Central memory CD8-positive, alpha-beta T cell (primary cell): Measurements from ENCODE around the gene DHX9.
A peak's percentile ranks its signal among the peaks of the same experiment; 100 is the strongest.

Experiments used
- ATAC-seq: fragments of 150-1000 bp; cut with Tn5 transposase; replicated peaks from 2 replicates; pipeline ENCODE4 v1.10.0; 2022; ENCODE audit warnings: mild to moderate bottlenecking, moderate FRiP score, moderate number of reproducible peaks; ENCODE audit not compliant: poor library complexity, severe bottlenecking; ENCODE audit errors: extremely low read depth
- DNase-seq, 2 donors: peaks; one replicate each; pipeline ENCODE4 v3.0.0; 2021; ENCODE audit warnings: low spot score in 2 of 2
- H3K27ac Mint-ChIP-seq: one replicate; pipeline ENCODE4 v1.8.0; 2022; ENCODE audit warnings: low read depth, mild to moderate bottlenecking, moderate library complexity, mixed read lengths
- H3K27me3 Mint-ChIP-seq: one replicate; pipeline ENCODE4 v1.8.0; 2022; ENCODE audit warnings: mixed read lengths
- H3K36me3 Mint-ChIP-seq: one replicate; pipeline ENCODE4 v1.8.0; 2022; ENCODE audit warnings: mild to moderate bottlenecking, moderate library complexity, mixed read lengths; ENCODE audit not compliant: insufficient read depth
- H3K4me1 Mint-ChIP-seq: one replicate; pipeline ENCODE4 v1.8.0; 2022; ENCODE audit warnings: mixed read lengths
- H3K4me3 Mint-ChIP-seq: one replicate; pipeline ENCODE4 v1.8.0; 2022; ENCODE audit warnings: mild to moderate bottlenecking, moderate library complexity, mixed read lengths
- H3K9me3 Mint-ChIP-seq: one replicate; pipeline ENCODE4 v1.8.0; 2022; ENCODE audit warnings: mixed read lengths

The DHX9 gene

DNA sequence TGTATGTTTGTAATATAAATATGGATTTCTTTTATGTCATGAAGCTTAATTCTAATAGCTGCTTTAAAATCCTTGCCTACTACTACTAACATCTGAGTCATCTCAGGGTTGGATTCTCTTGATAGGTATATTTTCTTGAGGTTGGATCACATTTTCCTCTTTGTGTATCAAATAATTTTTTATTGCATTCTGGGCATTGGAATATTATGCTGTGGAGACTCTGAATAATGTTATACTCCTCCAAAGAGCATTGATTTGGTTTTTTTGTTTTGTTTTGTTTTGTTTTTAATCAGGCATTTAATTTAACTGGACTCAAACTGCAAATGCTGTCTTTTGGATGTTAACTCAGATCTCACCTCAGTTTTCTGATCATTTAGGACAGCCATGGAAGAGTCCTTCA lies 8.0 kb downstream of the DHX9 start:
- Mint-ChIP-seq H3K27me3 (no peaks in the 10 kb centered on the region), H3K36me3 (peaks cover 84% of the 10 kb centered on the region), H3K4me1 (peaks cover 71% of the 10 kb centered on the region), H3K27ac (peak overlapping the region; percentile 41), H3K9me3 (no peaks in the 10 kb centered on the region), H3K4me3 (peak overlapping the region; percentile 7)
- DNase-seq (no peak), ATAC-seq (no peak)

- Mint-ChIP-seq H3K4me3 (no peak overlapping the region), H3K36me3 (peaks cover 88% of the 10 kb centered on the region), H3K9me3 (no peaks in the 10 kb centered on the region), H3K27me3 (no peaks in the 10 kb centered on the region), H3K4me1 (peaks cover 57% of the 10 kb centered on the region), H3K27ac (no peak overlapping the region)
- ATAC-seq (no peak), DNase-seq (no peak)
Observed at GRCh38 chr1:182848736-182849135, 9.6 kb downstream of the DHX9 start.

GRCh38 chr1:182850319-182850718 lies 11.2 kb downstream of the DHX9 start:
- ATAC-seq (no peak), DNase-seq (no peak)
- H3K9me3 Mint-ChIP-seq, result no peaks in the 10 kb centered on the region
- H3K27ac Mint-ChIP-seq, result no peak overlapping the region
- peaks cover 89% of the 10 kb centered on the region for H3K36me3 Mint-ChIP-seq
- peaks cover 45% of the 10 kb centered on the region for H3K4me1 Mint-ChIP-seq
- H3K4me3 Mint-ChIP-seq, result no peak overlapping the region
- no peaks in the 10 kb centered on the region for H3K27me3 Mint-ChIP-seq

- Mint-ChIP-seq H3K9me3 (no peaks in the 10 kb centered on the region), H3K27ac (no peak overlapping the region), H3K4me3 (no peak overlapping the region), H3K27me3 (no peaks in the 10 kb centered on the region), H3K36me3 (peaks cover 90% of the 10 kb centered on the region), H3K4me1 (peaks cover 39% of the 10 kb centered on the region)
- ATAC-seq, result no peak
- DNase-seq, result no peak
Observed at GRCh38 chr1:182851825-182852224, 12.7 kb downstream of the DHX9 start.

DNA sequence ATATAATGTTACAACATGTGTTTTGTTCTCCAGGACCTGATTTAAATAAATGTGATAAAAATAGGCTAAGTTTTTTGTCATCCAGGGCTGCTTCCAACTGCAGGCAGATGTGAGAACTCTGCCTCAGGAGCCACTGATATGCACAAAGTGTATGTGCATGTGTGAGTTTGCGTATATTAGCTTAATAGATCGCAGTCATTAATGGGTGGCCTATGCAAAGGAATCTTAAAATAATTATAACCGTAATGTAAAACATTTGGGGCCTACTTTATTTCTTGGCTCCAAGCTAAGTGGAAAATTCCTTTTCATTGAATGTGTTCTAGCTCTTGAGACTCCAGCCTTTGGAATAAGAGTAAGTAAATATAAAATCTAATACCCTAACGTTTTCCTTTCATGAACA lies 16.8 kb downstream of the DHX9 start:
- Mint-ChIP-seq H3K36me3 (peaks cover 91% of the 10 kb centered on the region), H3K27me3 (no peaks in the 10 kb centered on the region), H3K4me3 (no peak overlapping the region), H3K4me1 (peaks cover 2% of the 10 kb centered on the region), H3K27ac (no peak overlapping the region), H3K9me3 (no peaks in the 10 kb centered on the region)
- DNase-seq (no peak), ATAC-seq (no peak)

DNA sequence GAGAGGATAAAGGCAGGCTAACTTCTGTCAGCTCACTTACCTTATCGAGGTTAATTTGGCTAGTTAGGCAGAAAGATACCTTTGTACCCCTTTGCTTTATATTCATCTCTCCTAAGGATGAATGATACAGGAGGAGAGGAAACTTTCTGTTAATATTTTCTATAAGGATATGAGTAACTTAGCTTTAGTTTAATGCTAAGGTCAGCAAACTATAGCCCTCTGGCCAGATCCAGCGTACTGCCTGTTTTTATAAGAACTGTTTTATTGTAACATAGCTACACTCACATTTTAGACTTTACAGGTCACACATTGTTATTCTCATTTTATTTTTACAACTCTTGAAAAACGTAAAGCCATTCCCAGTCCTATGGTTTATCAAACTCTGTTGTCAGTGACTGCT lies 18.1 kb downstream of the DHX9 start:
- peaks cover 94% of the 10 kb centered on the region for H3K36me3 Mint-ChIP-seq
- no peaks in the 10 kb centered on the region for H3K9me3 Mint-ChIP-seq
- ATAC-seq, result no peak

DNA sequence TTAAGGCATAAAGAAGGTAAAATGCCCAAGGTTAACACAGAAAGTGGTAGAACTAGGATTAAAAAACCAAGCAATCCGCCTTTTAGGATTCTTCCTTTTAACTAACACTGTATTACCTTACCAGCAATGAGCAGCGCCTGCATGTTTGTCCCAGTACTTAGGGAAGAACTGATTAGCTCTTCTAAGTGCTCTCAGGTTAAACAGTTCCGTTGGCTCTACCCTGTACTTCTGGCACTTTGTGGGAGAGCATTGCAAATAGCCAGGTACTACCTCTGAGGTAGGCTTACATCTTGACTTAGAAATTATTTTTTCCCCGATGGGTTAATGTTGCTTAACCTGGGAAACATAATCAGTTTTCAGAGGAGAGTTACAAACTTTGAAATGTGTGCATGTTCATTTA lies 21.5 kb downstream of the DHX9 start:
- no peak overlapping the region for H3K27ac Mint-ChIP-seq
- H3K9me3 Mint-ChIP-seq, result no peaks in the 10 kb centered on the region

More for the DNA sequence above, 18.1 kb downstream of the DHX9 start:
- no peak for DNase-seq
- Mint-ChIP-seq H3K4me1 (no peaks in the 10 kb centered on the region), H3K27me3 (no peaks in the 10 kb centered on the region), H3K27ac (no peak overlapping the region), H3K4me3 (no peak overlapping the region)

DNA sequence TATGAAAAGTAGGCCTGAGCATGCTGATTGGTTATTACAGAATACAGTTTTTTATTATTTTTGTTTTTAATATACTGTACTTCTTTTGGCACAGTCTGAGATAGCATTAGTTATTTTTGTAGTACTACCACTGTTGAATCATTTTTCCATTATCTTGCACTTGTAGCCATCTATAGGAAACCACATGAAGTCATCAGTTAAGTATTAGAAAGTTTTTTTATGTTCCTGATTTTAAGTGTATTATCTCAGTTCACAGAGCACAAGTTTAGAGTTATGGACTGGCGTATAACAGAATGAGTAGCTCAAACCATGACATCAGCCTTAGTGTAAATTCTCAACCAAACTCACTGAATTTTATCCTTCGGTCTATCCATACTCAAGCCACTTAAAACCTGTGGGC lies 22.8 kb downstream of the DHX9 start:
- DNase-seq (no peak), ATAC-seq (no peak)
- Mint-ChIP-seq H3K4me1 (peaks cover 11% of the 10 kb centered on the region), H3K36me3 (peaks cover 87% of the 10 kb centered on the region), H3K27me3 (no peaks in the 10 kb centered on the region), H3K4me3 (no peak overlapping the region), H3K9me3 (no peaks in the 10 kb centered on the region), H3K27ac (peak overlapping the region; percentile 71)

More for the DNA sequence above, 21.5 kb downstream of the DHX9 start:
- Mint-ChIP-seq H3K4me3 (no peak overlapping the region), H3K27me3 (no peaks in the 10 kb centered on the region), H3K36me3 (peaks cover 87% of the 10 kb centered on the region), H3K4me1 (peaks cover 11% of the 10 kb centered on the region)
- ATAC-seq (no peak), DNase-seq (no peak)

GRCh38 chr1:182862827-182863226 lies 23.7 kb downstream of the DHX9 start:
- peak overlapping the region; percentile 71 for H3K27ac Mint-ChIP-seq
- H3K9me3 Mint-ChIP-seq, result no peaks in the 10 kb centered on the region
- ATAC-seq, result no peak
- H3K36me3 Mint-ChIP-seq, result peaks cover 87% of the 10 kb centered on the region
- no peak for DNase-seq
- H3K4me3 Mint-ChIP-seq, result no peak overlapping the region
- peaks cover 11% of the 10 kb centered on the region for H3K4me1 Mint-ChIP-seq
- no peaks in the 10 kb centered on the region for H3K27me3 Mint-ChIP-seq

GRCh38 chr1:182863940-182864339 lies 24.8 kb downstream of the DHX9 start:
- Mint-ChIP-seq H3K27me3 (no peaks in the 10 kb centered on the region), H3K4me3 (no peak overlapping the region), H3K4me1 (peaks cover 11% of the 10 kb centered on the region), H3K27ac (peak overlapping the region; percentile 41), H3K36me3 (peaks cover 86% of the 10 kb centered on the region), H3K9me3 (no peaks in the 10 kb centered on the region)
- DNase-seq (no peak), ATAC-seq (no peak)

DNA sequence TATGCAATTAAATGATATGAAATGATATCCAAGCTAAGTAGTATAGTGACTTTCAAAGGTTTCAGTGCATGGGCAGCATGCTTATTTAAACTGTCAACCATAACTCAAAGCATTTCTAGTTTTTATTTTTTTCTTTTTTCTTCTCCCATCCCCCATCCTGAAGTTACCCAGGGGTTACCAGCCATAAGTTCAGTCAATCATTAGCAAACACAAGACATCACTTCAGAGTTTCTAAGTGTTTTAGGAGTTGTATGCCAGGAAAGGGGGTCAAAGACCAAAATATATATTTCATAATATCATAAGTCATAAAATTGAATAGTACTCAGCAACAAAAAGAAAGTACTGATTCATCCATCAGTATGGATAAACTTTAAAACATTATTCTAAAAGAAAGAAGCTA lies 28.7 kb downstream of the DHX9 start:
- H3K27me3 Mint-ChIP-seq, result no peaks in the 10 kb centered on the region
- H3K36me3 Mint-ChIP-seq, result peaks cover 79% of the 10 kb centered on the region
- DNase-seq, result no peak
- H3K9me3 Mint-ChIP-seq, result no peaks in the 10 kb centered on the region
- peaks cover 5% of the 10 kb centered on the region for H3K4me1 Mint-ChIP-seq
- ATAC-seq, result no peak
- H3K27ac Mint-ChIP-seq, result no peak overlapping the region
- H3K4me3 Mint-ChIP-seq, result no peak overlapping the region

DNA sequence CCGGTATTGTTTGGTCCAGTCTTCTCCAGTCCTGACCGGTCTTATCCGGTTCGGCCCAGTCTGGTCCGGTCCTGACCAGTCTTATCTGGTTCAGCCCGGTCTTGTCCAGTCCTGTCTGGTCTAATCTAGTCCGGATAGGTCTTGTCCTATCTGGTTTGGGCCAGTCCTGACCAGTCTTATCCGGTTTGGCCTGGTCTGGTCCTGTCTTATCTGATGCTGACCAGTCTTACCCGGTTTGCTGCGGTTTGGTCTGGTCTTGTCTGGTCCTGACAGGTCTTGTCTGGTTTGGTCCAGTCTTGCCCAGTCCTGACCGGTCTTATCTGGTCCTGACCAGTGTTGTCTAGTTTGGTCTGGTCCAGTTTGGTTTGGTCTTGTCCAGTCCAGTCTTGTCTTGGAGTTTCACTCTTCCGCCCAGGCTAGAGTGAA lies 30.1 kb downstream of the DHX9 start:
- Mint-ChIP-seq H3K36me3 (peaks cover 88% of the 10 kb centered on the region), H3K9me3 (no peaks in the 10 kb centered on the region), H3K4me3 (no peak overlapping the region), H3K27ac (no peak overlapping the region), H3K4me1 (peaks cover 10% of the 10 kb centered on the region), H3K27me3 (no peaks in the 10 kb centered on the region)
- no peak for DNase-seq
- no peak for ATAC-seq

DNA sequence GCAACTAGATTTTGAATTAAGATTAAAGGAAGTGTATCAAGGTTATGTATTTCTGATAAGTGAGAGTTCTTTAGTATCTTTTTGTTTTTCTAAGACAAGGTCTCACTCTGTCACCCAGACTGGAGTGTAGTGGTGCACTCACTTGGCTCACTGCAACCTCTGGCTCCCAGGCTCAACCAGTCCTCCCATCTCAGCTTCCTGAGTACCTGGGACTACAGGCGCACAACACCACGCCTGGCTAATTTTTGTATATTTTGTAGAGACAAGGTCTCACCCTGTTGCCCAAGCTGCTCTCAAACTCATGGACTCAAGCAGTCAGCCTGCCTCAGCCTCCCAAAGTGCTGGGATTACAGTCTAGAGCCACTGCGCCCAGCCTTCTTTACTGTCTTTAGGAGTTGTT lies 33.7 kb downstream of the DHX9 start:
- DNase-seq (no peak), ATAC-seq (no peak)
- Mint-ChIP-seq H3K4me1 (peaks cover 16% of the 10 kb centered on the region), H3K9me3 (no peaks in the 10 kb centered on the region), H3K36me3 (peaks cover 87% of the 10 kb centered on the region), H3K27ac (no peak overlapping the region), H3K4me3 (no peak overlapping the region), H3K27me3 (no peaks in the 10 kb centered on the region)

GRCh38 chr1:182875889-182876288 lies 36.7 kb downstream of the DHX9 start:
- no peak for ATAC-seq
- DNase-seq, result no peak
- no peak overlapping the region for H3K27ac Mint-ChIP-seq

More at GRCh38 chr1:182875889-182876288, 36.7 kb downstream of the DHX9 start:
- peaks cover 16% of the 10 kb centered on the region for H3K4me1 Mint-ChIP-seq
- H3K27me3 Mint-ChIP-seq, result no peaks in the 10 kb centered on the region
- H3K4me3 Mint-ChIP-seq, result no peak overlapping the region
- H3K36me3 Mint-ChIP-seq, result peaks cover 94% of the 10 kb centered on the region
- H3K9me3 Mint-ChIP-seq, result no peaks in the 10 kb centered on the region
